ENCODE measurements around the gene PARN. TPM values are rescaled to one million over a fixed set of nuclear protein-coding genes. Genes with fewer than 3 reads are reported as not detected.
"Not testable (repeated sequence)": the region's sequence is repeated elsewhere in the genome, so short reads cannot be mapped to it uniquely, and the experiment has no call there.

PARN gene
- total RNA-seq, 3 donors from 2014 or later (not counting 1 experiment from before 2014, with no cell fraction given) = 44.3 to 57.4 (median 45.1) TPM

DNA sequence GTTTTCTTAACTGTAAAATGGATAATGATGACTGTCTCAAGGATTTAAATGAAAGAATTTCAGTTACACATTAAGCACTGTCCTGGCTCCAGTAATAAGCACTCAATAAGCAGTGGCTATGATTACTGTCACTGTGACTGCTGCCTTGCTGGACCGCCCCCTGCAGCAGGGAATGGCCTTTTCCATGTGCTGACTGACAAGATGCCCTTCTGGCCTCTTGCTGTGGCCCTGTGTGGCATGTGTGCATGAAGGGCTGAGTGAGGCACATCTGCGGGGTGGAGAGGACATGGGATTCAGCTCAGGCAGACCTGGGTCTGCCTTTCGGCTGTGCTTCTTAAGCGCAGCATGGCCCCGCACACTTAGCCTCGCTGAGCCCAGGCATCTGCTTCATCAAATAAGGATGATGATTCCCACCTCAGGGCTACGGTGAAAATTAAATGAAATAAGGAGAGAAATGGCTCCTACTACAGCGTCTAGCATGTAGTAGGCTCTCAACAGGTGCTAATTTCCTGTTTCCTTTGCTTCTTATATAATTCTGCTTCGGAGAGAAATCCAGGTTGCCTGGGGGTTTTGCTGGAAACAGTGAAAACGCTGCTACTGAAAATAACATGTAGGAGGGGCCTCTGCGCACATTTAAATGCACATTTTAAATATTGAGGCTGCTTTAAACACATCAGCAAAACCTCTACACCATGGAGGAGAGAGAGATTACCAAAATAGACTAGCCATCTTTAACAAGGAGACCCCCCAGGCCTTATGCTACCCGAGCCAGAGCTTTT, 183.9 kb downstream of the PARN start:
- H3K27me3 Mint-ChIP-seq (ENCODE audit: low read depth in 2 of 2) = no peaks in the 10 kb centered on the region
- Histone ChIP-seq H3K27ac (ENCODE audit: low read length) (no peak overlapping the region), H3K36me3 (ENCODE audit: control insufficient read depth, insufficient read depth, low read length) (peaks cover 5% of the 10 kb centered on the region), H3K9me3 (ENCODE audit: control insufficient read depth, insufficient read depth, low read length) (no peaks in the 10 kb centered on the region), H3K4me3 (ENCODE audit: low read length) (no peak overlapping the region), H3K4me1 (ENCODE audit: control insufficient read depth, insufficient read depth, low read length) (no peaks in the 10 kb centered on the region), H3K27me3 (ENCODE audit: control insufficient read depth, insufficient read depth, low read length) (no peaks in the 10 kb centered on the region)
- ATAC-seq (no peak), DNase-seq (no peak)
- H3K27ac Mint-ChIP-seq = no peak overlapping the region
- intact Hi-C loops (cut with micrococcal nuclease) = no loop called here
- TF ChIP-seq, protein P1, sequence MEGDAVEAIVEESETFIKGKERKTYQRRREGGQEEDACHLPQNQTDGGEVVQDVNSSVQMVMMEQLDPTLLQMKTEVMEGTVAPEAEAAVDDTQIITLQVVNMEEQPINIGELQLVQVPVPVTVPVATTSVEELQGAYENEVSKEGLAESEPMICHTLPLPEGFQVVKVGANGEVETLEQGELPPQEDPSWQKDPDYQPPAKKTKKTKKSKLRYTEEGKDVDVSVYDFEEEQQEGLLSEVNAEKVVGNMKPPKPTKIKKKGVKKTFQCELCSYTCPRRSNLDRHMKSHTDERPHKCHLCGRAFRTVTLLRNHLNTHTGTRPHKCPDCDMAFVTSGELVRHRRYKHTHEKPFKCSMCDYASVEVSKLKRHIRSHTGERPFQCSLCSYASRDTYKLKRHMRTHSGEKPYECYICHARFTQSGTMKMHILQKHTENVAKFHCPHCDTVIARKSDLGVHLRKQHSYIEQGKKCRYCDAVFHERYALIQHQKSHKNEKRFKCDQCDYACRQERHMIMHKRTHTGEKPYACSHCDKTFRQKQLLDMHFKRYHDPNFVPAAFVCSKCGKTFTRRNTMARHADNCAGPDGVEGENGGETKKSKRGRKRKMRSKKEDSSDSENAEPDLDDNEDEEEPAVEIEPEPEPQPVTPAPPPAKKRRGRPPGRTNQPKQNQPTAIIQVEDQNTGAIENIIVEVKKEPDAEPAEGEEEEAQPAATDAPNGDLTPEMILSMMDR (IDR thresholded peaks at IDR 0.05) = no peak
- over 99% methylated on average over 11 of the region's 12 CpGs for WGBS (ENCODE audit: insufficient coverage)
- H3K4me3 Mint-ChIP-seq = no peak overlapping the region
- no peaks in the 10 kb centered on the region for H3K36me3 Mint-ChIP-seq
- no peaks in the 10 kb centered on the region for H3K9me3 Mint-ChIP-seq
- peaks cover 0 to 10% of the 10 kb centered on the region in 2 donors for H3K4me1 Mint-ChIP-seq

DNA sequence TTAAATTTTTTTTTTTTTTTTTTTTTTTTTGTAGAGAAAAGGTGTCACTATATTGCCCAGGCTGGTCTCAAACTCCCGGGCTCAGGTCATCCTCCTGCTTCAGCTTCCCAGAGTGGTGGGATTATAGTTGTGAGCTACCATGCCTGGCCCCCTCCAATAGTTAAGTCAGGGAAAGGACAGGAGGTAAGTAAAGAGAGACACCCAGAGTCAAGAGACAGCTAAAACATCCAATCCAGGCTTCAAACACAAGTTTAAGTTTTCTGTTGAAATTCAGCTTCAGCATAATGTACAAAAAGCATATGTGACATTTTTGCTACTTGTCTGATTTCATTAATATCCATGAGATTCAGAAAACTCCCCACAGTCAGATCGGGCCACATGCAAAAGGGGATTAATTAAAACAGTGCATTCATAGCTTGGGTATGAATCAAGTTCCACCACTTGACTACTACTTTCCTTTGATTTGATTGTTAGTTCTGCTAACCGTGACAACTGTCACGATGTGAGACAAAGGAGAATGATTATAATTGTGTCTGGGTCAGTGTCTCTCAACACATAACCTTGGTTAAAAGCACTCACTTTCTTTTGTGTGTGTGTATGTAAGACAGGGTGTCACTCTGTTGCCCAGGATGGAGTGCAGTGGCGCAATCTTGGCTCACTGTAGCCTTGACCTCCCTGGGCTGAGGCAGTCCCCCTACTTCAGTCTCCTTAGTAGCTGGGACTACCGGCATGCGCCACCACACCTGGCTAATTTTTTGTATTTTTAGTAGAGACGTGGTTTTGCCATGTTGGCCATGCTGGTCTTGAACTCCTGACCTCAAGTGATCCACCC, 184.9 kb downstream of the PARN start:
- H3K4me1 Mint-ChIP-seq = peaks cover 0 to 10% of the 10 kb centered on the region in 2 donors
- H3K9me3 Mint-ChIP-seq = no peaks in the 10 kb centered on the region
- DNase-seq (no peak), ATAC-seq (no peak)
- Histone ChIP-seq H3K9me3 (ENCODE audit: control insufficient read depth, insufficient read depth, low read length) (no peaks in the 10 kb centered on the region), H3K27ac (ENCODE audit: low read length) (no peak overlapping the region), H3K27me3 (ENCODE audit: control insufficient read depth, insufficient read depth, low read length) (no peaks in the 10 kb centered on the region), H3K36me3 (ENCODE audit: control insufficient read depth, insufficient read depth, low read length) (peaks cover 5% of the 10 kb centered on the region), H3K4me3 (ENCODE audit: low read length) (no peak overlapping the region), H3K4me1 (ENCODE audit: control insufficient read depth, insufficient read depth, low read length) (no peaks in the 10 kb centered on the region)
- H3K4me3 Mint-ChIP-seq = no peak overlapping the region
- H3K27ac Mint-ChIP-seq = no peak overlapping the region
- over 99% methylated on average over 7 of the region's 8 CpGs for WGBS (ENCODE audit: insufficient coverage)
- no peaks in the 10 kb centered on the region for H3K27me3 Mint-ChIP-seq (ENCODE audit: low read depth in 2 of 2)
- intact Hi-C loops (cut with micrococcal nuclease) = no loop called here
- TF ChIP-seq, protein P1 (IDR thresholded peaks at IDR 0.05) = no peak
- H3K36me3 Mint-ChIP-seq = no peaks in the 10 kb centered on the region

DNA sequence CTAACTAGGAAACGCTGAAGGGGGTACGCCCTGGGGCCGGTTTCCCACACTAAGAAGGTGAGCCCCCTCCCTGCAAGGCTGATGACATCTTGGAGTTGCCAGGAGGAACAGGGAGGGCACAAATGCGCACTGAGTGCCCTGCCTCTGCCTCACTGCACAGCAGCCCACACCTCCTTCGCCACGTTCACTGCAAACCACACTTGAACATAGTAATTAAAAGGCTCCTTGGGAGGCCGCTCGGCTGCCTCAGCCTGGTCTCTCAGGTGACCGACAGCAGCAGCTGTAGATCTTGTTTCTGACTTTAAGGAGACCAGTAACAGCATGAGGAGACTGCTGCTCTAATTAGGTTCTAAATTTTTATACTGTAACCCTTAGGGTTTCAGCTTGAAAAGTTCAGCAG, 188.5 kb downstream of the PARN start:
- ATAC-seq; H3K36me3 Mint-ChIP-seq; intact Hi-C loops (cut with micrococcal nuclease); H3K4me1 ChIP-seq (ENCODE audit: control insufficient read depth, insufficient read depth, low read length); H3K9me3 ChIP-seq (ENCODE audit: control insufficient read depth, insufficient read depth, low read length); H3K27me3 Mint-ChIP-seq (ENCODE audit: low read depth in 2 of 2); H3K4me3 Mint-ChIP-seq; DNase-seq; H3K27ac Mint-ChIP-seq; H3K4me3 ChIP-seq (ENCODE audit: low read length); H3K27ac ChIP-seq (ENCODE audit: low read length); H3K9me3 Mint-ChIP-seq; H3K27me3 ChIP-seq (ENCODE audit: control insufficient read depth, insufficient read depth, low read length); H3K36me3 ChIP-seq (ENCODE audit: control insufficient read depth, insufficient read depth, low read length): not testable (repeated sequence)
- 94% methylated on average over 9 of the region's 9 CpGs for WGBS (ENCODE audit: insufficient coverage)
- peaks cover 4 to 19% of the 10 kb centered on the region in 2 donors for H3K4me1 Mint-ChIP-seq

DNA sequence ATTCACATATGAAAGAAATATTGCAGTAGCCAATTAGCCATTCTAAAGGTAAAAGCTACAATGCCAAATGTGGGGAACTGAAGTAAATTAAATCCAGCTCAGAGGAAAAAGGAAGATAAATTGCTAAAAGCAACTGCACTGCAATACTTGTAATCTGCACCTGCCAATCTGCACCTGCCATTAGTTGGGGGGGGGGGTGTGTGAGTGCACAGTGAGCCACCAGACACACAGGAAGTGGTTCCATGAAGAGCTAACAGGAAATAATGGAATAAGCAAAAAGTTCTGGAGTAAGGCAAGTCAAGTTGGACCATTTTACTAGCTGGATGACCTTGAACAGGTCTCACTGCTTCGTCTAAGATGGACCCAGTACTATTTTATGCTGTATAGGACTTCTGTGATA, 191.8 kb downstream of the PARN start:
- Mint-ChIP-seq H3K27ac (no peak overlapping the region), H3K9me3 (no peaks in the 10 kb centered on the region), H3K36me3 (no peaks in the 10 kb centered on the region), H3K27me3 (ENCODE audit: low read depth in 2 of 2) (no peaks in the 10 kb centered on the region), H3K4me1 (peaks cover 22 to 32% of the 10 kb centered on the region in 2 donors), H3K4me3 (no peak overlapping the region)
- no peak for DNase-seq
- Histone ChIP-seq H3K4me3 (ENCODE audit: low read length) (no peak overlapping the region), H3K36me3 (ENCODE audit: control insufficient read depth, insufficient read depth, low read length) (peaks cover 2% of the 10 kb centered on the region), H3K27me3 (ENCODE audit: control insufficient read depth, insufficient read depth, low read length) (no peaks in the 10 kb centered on the region), H3K9me3 (ENCODE audit: control insufficient read depth, insufficient read depth, low read length) (no peaks in the 10 kb centered on the region), H3K27ac (ENCODE audit: low read length) (no peak overlapping the region), H3K4me1 (ENCODE audit: control insufficient read depth, insufficient read depth, low read length) (peaks cover 21% of the 10 kb centered on the region)
- 85% methylated on average over 1 of the region's 1 CpG for WGBS (ENCODE audit: insufficient coverage)
- TF ChIP-seq, protein P1 (IDR thresholded peaks at IDR 0.05) = no peak
- ATAC-seq = no peak
- intact Hi-C loops (cut with micrococcal nuclease) = no loop called here

Measured in natural killer cell (primary cell).